Common myeloid progenitor, CD34-positive (primary cell): ENCODE data around the gene ZNF212.
A peak's percentile ranks its signal among the peaks of the same experiment; 100 is the strongest.

Source experiments
- CTCF ChIA-PET: fragments of 350-600 bp; sonication (Branson Sonifier 250); formaldehyde crosslinking; loops from one replicate; lab custom pipeline; 2021; ENCODE audit warnings: antibody characterized with exemption; lab: Charles Lee
- POLR2A ChIA-PET: fragments of 350-600 bp; sonication (Branson Sonifier 250); formaldehyde crosslinking; loops from one replicate; lab custom pipeline; 2021; ENCODE audit warnings: antibody characterized with exemption; lab: Charles Lee
- DNase-seq, 3 donors: peaks; one replicate each; pipeline versions ENCODE4 v3.0.0 to v3.0.0-alpha.2; 2013
- H3K27ac ChIP-seq, 2 experiments: 1 replicate in 1 of 2; 2 replicates in 1 of 2; pipeline ENCODE4 v1.7.0; 2013; ENCODE audit warnings: inconsistent platforms in 2 of 2, low read length in 2 of 2, mild to moderate bottlenecking in 2 of 2, low read depth in 1 of 2, moderate library complexity in 1 of 2; ENCODE audit not compliant: severe bottlenecking in 2 of 2, insufficient read depth in 1 of 2, poor library complexity in 1 of 2
- H3K27me3 ChIP-seq, 5 experiments: replicated peaks in 2 of 5; 1 replicate in 3 of 5; 2 replicates in 2 of 5; pipeline versions ENCODE4 v1.6.1 to v1.7.0; 2013; ENCODE audit warnings: low read length in 4 of 5, mild to moderate bottlenecking in 2 of 5, moderate library complexity in 2 of 5, inconsistent platforms in 1 of 5; ENCODE audit not compliant: insufficient read depth in 5 of 5, control insufficient read depth in 4 of 5
- H3K36me3 ChIP-seq, 4 experiments: 1 replicate in 2 of 4; 2 replicates in 2 of 4; pipeline versions ENCODE4 v1.6.1 to v1.7.0; 2013; ENCODE audit warnings: low read length in 3 of 4, control low read depth in 1 of 4, mild to moderate bottlenecking in 1 of 4; ENCODE audit not compliant: control insufficient read depth in 4 of 4, insufficient read depth in 4 of 4
- H3K4me1 ChIP-seq, 4 experiments: 1 replicate in 3 of 4; 2 replicates in 1 of 4; pipeline versions ENCODE4 v1.6.1 to v1.7.1; 2013; ENCODE audit warnings: low read length in 3 of 4, mild to moderate bottlenecking in 3 of 4, control low read depth in 1 of 4, inconsistent platforms in 1 of 4, moderate library complexity in 1 of 4; ENCODE audit not compliant: control insufficient read depth in 4 of 4, insufficient read depth in 4 of 4; ENCODE audit errors: control extremely low read depth in 1 of 4
- H3K4me3 ChIP-seq, 7 experiments: 1 replicate in 4 of 7; 2 replicates in 3 of 7; pipeline versions ENCODE4 v1.5.1 to v1.7.0; 2013; ENCODE audit warnings: mild to moderate bottlenecking in 7 of 7, low read length in 6 of 7, moderate library complexity in 6 of 7, inconsistent platforms in 2 of 7, low read depth in 2 of 7, control low read depth in 1 of 7; ENCODE audit not compliant: insufficient read depth in 4 of 7, control insufficient read depth in 1 of 7; ENCODE audit errors: extremely low read depth in 1 of 7
- H3K9me3 ChIP-seq, 5 experiments: 1 replicate in 4 of 5; 2 replicates in 1 of 5; pipeline versions ENCODE4 v1.6.1 to v1.7.1; 2013; ENCODE audit warnings: low read length in 4 of 5, mild to moderate bottlenecking in 2 of 5, inconsistent platforms in 1 of 5, low read depth in 1 of 5, moderate library complexity in 1 of 5; ENCODE audit not compliant: control insufficient read depth in 4 of 5, insufficient read depth in 2 of 5; ENCODE audit errors: control extremely low read depth in 1 of 5
- WGBS: methylation state at CpG from one replicate; pipeline ENCODE4 v1.1.5; 2013; ENCODE audit not compliant: insufficient coverage; 5-methylcytosine and 5-hydroxymethylcytosine counted together

The ZNF212 gene

GRCh38 chr7:149287622-149288021, 48.2 kb downstream of the ZNF212 start:
- CTCF ChIA-PET = no interaction called here
- POLR2A ChIA-PET = no interaction called here
- no peak overlapping the region for H3K27ac ChIP-seq
- H3K27me3 ChIP-seq = no peaks in the 10 kb centered on the region
- peaks cover 0 to 19% (median 9%) of the 10 kb centered on the region in 4 experiments for H3K36me3 ChIP-seq
- H3K4me3 ChIP-seq = no peak overlapping the region
- H3K4me1 ChIP-seq = peaks cover 0 to 19% (median 13%) of the 10 kb centered on the region in 4 experiments
- no peak for DNase-seq
- no peaks in the 10 kb centered on the region for H3K9me3 ChIP-seq
- 98% methylated on average over 10 of the region's 10 CpGs for WGBS

- 95% methylated on average over 8 of the region's 8 CpGs for WGBS
- no peak overlapping the region for H3K27ac ChIP-seq
- ChIA-PET CTCF (interaction anchor here (0.8 kb wide), 1 partner anchor 21 kb away, joined by 3 read pairs; no protein-coding TSS in a partner anchor), POLR2A (no interaction called here)
- H3K4me3 ChIP-seq = no peak overlapping the region
- no peak for DNase-seq
- H3K36me3 ChIP-seq = peaks cover 0 to 20% (median 10%) of the 10 kb centered on the region in 4 experiments
- H3K9me3 ChIP-seq = no peaks in the 10 kb centered on the region
- peaks cover 0 to 17% (median 13%) of the 10 kb centered on the region in 4 experiments for H3K4me1 ChIP-seq
- H3K27me3 ChIP-seq = no peaks in the 10 kb centered on the region
These were observed 49.8 kb downstream of the ZNF212 start for GRCh38 chr7:149289262-149289661.

GRCh38 chr7:149289856-149290255, 50.4 kb downstream of the ZNF212 start:
- Histone ChIP-seq H3K27me3 (no peaks in the 10 kb centered on the region), H3K9me3 (no peaks in the 10 kb centered on the region), H3K4me3 (no peak overlapping the region), H3K36me3 (peaks cover 0 to 24% (median 10%) of the 10 kb centered on the region in 4 experiments), H3K27ac (no peak overlapping the region), H3K4me1 (peaks cover 0 to 11% (median 10%) of the 10 kb centered on the region in 4 experiments)
- WGBS = 97% methylated on average over 3 of the region's 4 CpGs
- POLR2A ChIA-PET = no interaction called here
- no peak for DNase-seq
- CTCF ChIA-PET = interaction anchor here (0.6 kb wide), 1 partner anchor 28 kb away, joined by 4 read pairs; the partner anchor contains the start of gene ZNF783

- ChIA-PET CTCF (no interaction called here), POLR2A (no interaction called here)
- Histone ChIP-seq H3K9me3 (no peaks in the 10 kb centered on the region), H3K4me3 (no peak overlapping the region), H3K27ac (no peak overlapping the region), H3K36me3 (peaks cover 0 to 28% (median 10%) of the 10 kb centered on the region in 4 experiments), H3K4me1 (no peaks in the 10 kb centered on the region), H3K27me3 (no peaks in the 10 kb centered on the region)
- peak in 2 of 3 donors; percentile 10 to 26 for DNase-seq
- WGBS = 88% methylated on average over 11 of the region's 13 CpGs
These were observed 51.8 kb downstream of the ZNF212 start for GRCh38 chr7:149291036-149291780.

- ChIA-PET POLR2A (no interaction called here), CTCF (no interaction called here)
- H3K9me3 ChIP-seq = no peaks in the 10 kb centered on the region
- no peaks in the 10 kb centered on the region for H3K27me3 ChIP-seq
- no peaks in the 10 kb centered on the region for H3K4me1 ChIP-seq
- 99% methylated on average over 10 of the region's 16 CpGs for WGBS
- DNase-seq = no peak
- H3K36me3 ChIP-seq = peaks cover 0 to 28% (median 10%) of the 10 kb centered on the region in 4 experiments
- H3K27ac ChIP-seq = no peak overlapping the region
- H3K4me3 ChIP-seq = no peak overlapping the region
These were observed 52.5 kb downstream of the ZNF212 start for GRCh38 chr7:149291781-149292461.

GRCh38 chr7:149292462-149292823, 53.0 kb downstream of the ZNF212 start:
- 92% methylated on average over 9 of the region's 9 CpGs for WGBS
- Histone ChIP-seq H3K27me3 (no peaks in the 10 kb centered on the region), H3K36me3 (peaks cover 0 to 28% (median 9%) of the 10 kb centered on the region in 4 experiments), H3K4me3 (no peak overlapping the region), H3K27ac (no peak overlapping the region), H3K9me3 (no peaks in the 10 kb centered on the region), H3K4me1 (no peaks in the 10 kb centered on the region)
- POLR2A ChIA-PET = no interaction called here
- CTCF ChIA-PET = no interaction called here
- peak in 1 of 3 donors; percentile 14 for DNase-seq

GRCh38 chr7:149293338-149293737, 53.9 kb downstream of the ZNF212 start:
- Histone ChIP-seq H3K27me3 (no peaks in the 10 kb centered on the region), H3K4me3 (no peak overlapping the region), H3K9me3 (no peaks in the 10 kb centered on the region), H3K4me1 (no peaks in the 10 kb centered on the region), H3K27ac (no peak overlapping the region), H3K36me3 (peaks cover 0 to 25% (median 5%) of the 10 kb centered on the region in 4 experiments)
- CTCF ChIA-PET = no interaction called here
- WGBS = 98% methylated on average over 7 of the region's 9 CpGs
- POLR2A ChIA-PET = no interaction called here
- DNase-seq = no peak
